Endothelial cell of umbilical vein (primary cell): Measurements from ENCODE around the gene IFNL3. TPM values are rescaled to one million over a fixed set of nuclear protein-coding genes. Genes with fewer than 3 reads are reported as not detected.

Experiments used
- BruUV-seq: library from RNA; stranded (reverse); fragments of 400-500 nt; replicated peaks from 2 replicates; lab custom pipeline; 2021; lab: Mats Ljungman, UMichigan
- CTCF ChIA-PET: fragments of 300-600, 350-600 bp; sonication (Branson Sonifier 250); formaldehyde crosslinking; loops from one replicate; lab custom pipeline; 2021; ENCODE audit warnings: antibody characterized with exemption, inconsistent platforms; lab: Charles Lee
- POLR2A ChIA-PET: fragments of 300-600, 350-600 bp; sonication (Branson Sonifier 250); formaldehyde crosslinking; loops from one replicate; lab custom pipeline; 2021; ENCODE audit warnings: antibody characterized with exemption, inconsistent platforms; lab: Charles Lee
- DNase-seq: peaks from one replicate; pipeline ENCODE4 v3.0.0-alpha.2; 2011; ENCODE audit warnings: low read depth, low spot score
- FAIRE-seq: peaks from 2 replicates; lab custom pipeline; 2011; peaks lifted over from hg19 to GRCh38; lab: Jason Lieb, UNC
- H2AFZ ChIP-seq: 2 replicates; pipeline ENCODE4 v1.6.0; 2012; ENCODE audit warnings: low read depth, low read length, control low read depth, inconsistent platforms
- H3K27ac ChIP-seq: 2 replicates; pipeline ENCODE4 v1.5.1; 2011; ENCODE audit warnings: low read depth, mild to moderate bottlenecking, control low read depth, low read length, moderate library complexity; ENCODE audit not compliant: insufficient read depth
- H3K27me3 ChIP-seq, 2 experiments: 2 replicates each; pipeline versions ENCODE4 v1.6.0 to v1.6.1; 2011; ENCODE audit warnings: low read length in 2 of 2, mixed read lengths in 1 of 2; ENCODE audit not compliant: control insufficient read depth in 2 of 2, insufficient read depth in 2 of 2
- H3K36me3 ChIP-seq, 2 experiments: 2 replicates in 1 of 2; 3 replicates in 1 of 2; pipeline ENCODE4 v1.5.1; 2011; ENCODE audit warnings: low read length in 2 of 2, mild to moderate bottlenecking in 1 of 2, moderate library complexity in 1 of 2; ENCODE audit not compliant: control insufficient read depth in 2 of 2, insufficient read depth in 2 of 2; ENCODE audit errors: extremely low read depth in 1 of 2
- H3K4me1 ChIP-seq: 3 replicates; pipeline ENCODE4 v1.5.1; 2011; ENCODE audit warnings: mild to moderate bottlenecking, low read length; ENCODE audit not compliant: control insufficient read depth, insufficient read depth; ENCODE audit errors: extremely low read depth
- H3K4me2 ChIP-seq: 2 replicates; pipeline ENCODE4 v1.6.1; 2011; ENCODE audit warnings: low read length, control low read depth, mixed read lengths; ENCODE audit not compliant: insufficient read depth
- H3K4me3 ChIP-seq, 3 experiments: fragments of 200-600 bp in 1 of 3; sonication (generic), shearing (Covaris generic) in 1 of 3; replicated peaks in 1 of 3; 2 replicates each; pipeline ENCODE4 v1.5.1; 2011 to 2016; ENCODE audit warnings: control low read depth in 3 of 3, low read length in 3 of 3, mild to moderate bottlenecking in 2 of 3, inconsistent platforms in 1 of 3, low read depth in 1 of 3, moderate library complexity in 1 of 3; ENCODE audit not compliant: insufficient read depth in 1 of 3
- H3K79me2 ChIP-seq: 2 replicates; pipeline ENCODE4 v1.6.0; 2012; ENCODE audit warnings: low read length, inconsistent platforms; ENCODE audit not compliant: control insufficient read depth, insufficient read depth
- H3K9ac ChIP-seq: replicated peaks from 2 replicates; pipeline ENCODE3; 2011; ENCODE audit warnings: low read length, control low read depth; ENCODE audit not compliant: insufficient read depth; ENCODE audit errors: extremely low read depth
- H3K9me1 ChIP-seq: replicated peaks from 3 replicates; pipeline ENCODE4 v1.6.0; 2011; ENCODE audit warnings: mild to moderate bottlenecking, low read length; ENCODE audit not compliant: control insufficient read depth, insufficient read depth; ENCODE audit errors: extremely low read depth
- H3K9me3 ChIP-seq: replicated peaks from 2 replicates; pipeline ENCODE4 v1.5.1; 2012; ENCODE audit warnings: low read length, inconsistent platforms; ENCODE audit not compliant: control insufficient read depth, insufficient read depth
- H4K20me1 ChIP-seq: replicated peaks from 2 replicates; pipeline ENCODE3; 2011; ENCODE audit warnings: mild to moderate bottlenecking, low read length; ENCODE audit not compliant: control insufficient read depth, insufficient read depth; ENCODE audit errors: extremely low read depth
- EZH2 ChIP-seq: IDR thresholded peaks from 2 replicates; pipeline ENCODE4 v1.6.1; 2012; ENCODE audit warnings: borderline replicate concordance, low read depth, mild to moderate bottlenecking, moderate library complexity, low read length, inconsistent platforms; ENCODE audit not compliant: severe bottlenecking
- FOS ChIP-seq: IDR thresholded peaks from 2 replicates; pipeline ENCODE4 v1.6.1; 2011; ENCODE audit warnings: mild to moderate bottlenecking, low read length, moderate library complexity, borderline replicate concordance; ENCODE audit not compliant: insufficient read depth
- GATA2 ChIP-seq: IDR thresholded peaks from 2 replicates; pipeline ENCODE4 v1.7.0; 2011; ENCODE audit warnings: low read depth, mild to moderate bottlenecking, moderate library complexity, mixed read lengths, low read length; ENCODE audit not compliant: insufficient read length, insufficient read depth
- JUN ChIP-seq: IDR thresholded peaks from 2 replicates; pipeline ENCODE4 v1.6.1; 2011; ENCODE audit warnings: borderline replicate concordance, low read depth; ENCODE audit not compliant: insufficient read length, insufficient read depth
- MYC ChIP-seq: IDR thresholded peaks from one replicate; pipeline ENCODE4 v1.6.1; 2011; ENCODE audit warnings: mild to moderate bottlenecking, low read depth, low read length
- POLR2A ChIP-seq: IDR thresholded peaks from 2 replicates; pipeline ENCODE4 v1.6.1; 2012; ENCODE audit warnings: low read depth, mild to moderate bottlenecking, control low read depth, low read length
- POLR2AphosphoS5 ChIP-seq: IDR thresholded peaks from 2 replicates; pipeline ENCODE4 v1.6.1; 2012; ENCODE audit warnings: low read depth, mild to moderate bottlenecking, control low read depth, low read length, moderate library complexity; ENCODE audit not compliant: insufficient read depth
- dilution Hi-C: fragments of 300-500 bp; cut with MboI; formaldehyde crosslinking; loops from one replicate; pipeline ENCODE4 v1.15.0; 2019; ENCODE audit warnings: low sequenced_read_pairs; ENCODE audit not compliant: extremely low pct_ligation_motif_present
- intact Hi-C: fragments of 100-400 bp; cut with micrococcal nuclease; formaldehyde crosslinking; loops from one replicate; pipeline ENCODE4 v1.10.0; 2022
- polyA plus RNA-seq, 4 experiments: library from polyadenylated mRNA; depleted of rRNA in 3 of 4; stranded (reverse) in 3 of 4; unstranded in 1 of 4; fragments of >200 nt; gene quantifications; 2 replicates each; pipeline versions ENCODE4 v1.2.1 to v1.2.3, GENCODE V29; 2011 to 2012; ENCODE audit warnings: missing spikeins in 1 of 4
- total RNA-seq: library from RNA; stranded (reverse); gene quantifications from 2 replicates; pipeline ENCODE4 v1.2.3, GENCODE V29; 2021
- TF ChIP-seq, protein P1 (sequence below): IDR thresholded peaks from 2 replicates; pipeline ENCODE4 v1.6.1; 2011; ENCODE audit not compliant: insufficient read depth, insufficient read length
- TF ChIP-seq, protein P2 (sequence below), 2 donors: IDR thresholded peaks; 1 replicate in 1 of 2; 2 replicates in 1 of 2; pipeline ENCODE4 v1.5.1; 2011; ENCODE audit warnings: low read length in 2 of 2, mild to moderate bottlenecking in 2 of 2, moderate library complexity in 2 of 2, control low read depth in 1 of 2, inconsistent platforms in 1 of 2, low read depth in 1 of 2; ENCODE audit not compliant: insufficient read depth in 1 of 2; ENCODE audit errors: extremely low read depth in 1 of 2

Gene IFNL3
- total and polyA plus RNA-seq, 2 donors (not counting 3 experiments of a cell fraction or from before 2014, with no cell fraction given) = not detected

DNA sequence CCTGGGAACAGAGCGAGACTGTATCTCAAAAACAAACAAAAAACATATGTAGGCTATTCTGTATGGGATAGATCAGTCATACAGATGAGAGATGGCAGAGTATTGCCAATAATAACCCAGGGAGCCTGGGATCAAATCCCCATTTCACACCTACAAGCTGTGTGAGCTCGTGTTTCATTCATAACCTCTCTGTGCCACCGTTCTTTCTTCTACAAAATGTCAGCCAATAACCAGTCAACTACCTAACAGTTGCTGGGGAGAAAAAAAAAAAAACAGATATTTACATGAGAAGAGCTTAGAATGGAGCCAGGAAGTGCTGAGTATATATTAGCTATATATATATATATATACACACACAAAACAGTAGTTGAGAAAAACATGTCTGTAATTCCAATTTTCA is 16.9 kb upstream of the IFNL3 start:
- H3K27me3 ChIP-seq = peaks cover 29 to 42% of the 10 kb centered on the region in 2 experiments
- H3K27ac ChIP-seq = no peak overlapping the region
- H3K36me3 ChIP-seq = no peaks in the 10 kb centered on the region
- no peak overlapping the region for H2AFZ ChIP-seq
- TF ChIP-seq EZH2 = no peak
- no peak for TF ChIP-seq FOS
- no peak for TF ChIP-seq POLR2AphosphoS5
- TF ChIP-seq MYC = no peak
- TF ChIP-seq GATA2 = no peak
- TF ChIP-seq, protein P1, sequence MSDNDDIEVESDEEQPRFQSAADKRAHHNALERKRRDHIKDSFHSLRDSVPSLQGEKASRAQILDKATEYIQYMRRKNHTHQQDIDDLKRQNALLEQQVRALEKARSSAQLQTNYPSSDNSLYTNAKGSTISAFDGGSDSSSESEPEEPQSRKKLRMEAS = no peak
- TF ChIP-seq, protein P2, sequence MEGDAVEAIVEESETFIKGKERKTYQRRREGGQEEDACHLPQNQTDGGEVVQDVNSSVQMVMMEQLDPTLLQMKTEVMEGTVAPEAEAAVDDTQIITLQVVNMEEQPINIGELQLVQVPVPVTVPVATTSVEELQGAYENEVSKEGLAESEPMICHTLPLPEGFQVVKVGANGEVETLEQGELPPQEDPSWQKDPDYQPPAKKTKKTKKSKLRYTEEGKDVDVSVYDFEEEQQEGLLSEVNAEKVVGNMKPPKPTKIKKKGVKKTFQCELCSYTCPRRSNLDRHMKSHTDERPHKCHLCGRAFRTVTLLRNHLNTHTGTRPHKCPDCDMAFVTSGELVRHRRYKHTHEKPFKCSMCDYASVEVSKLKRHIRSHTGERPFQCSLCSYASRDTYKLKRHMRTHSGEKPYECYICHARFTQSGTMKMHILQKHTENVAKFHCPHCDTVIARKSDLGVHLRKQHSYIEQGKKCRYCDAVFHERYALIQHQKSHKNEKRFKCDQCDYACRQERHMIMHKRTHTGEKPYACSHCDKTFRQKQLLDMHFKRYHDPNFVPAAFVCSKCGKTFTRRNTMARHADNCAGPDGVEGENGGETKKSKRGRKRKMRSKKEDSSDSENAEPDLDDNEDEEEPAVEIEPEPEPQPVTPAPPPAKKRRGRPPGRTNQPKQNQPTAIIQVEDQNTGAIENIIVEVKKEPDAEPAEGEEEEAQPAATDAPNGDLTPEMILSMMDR (IDR thresholded peaks at IDR 0.05; ENCODE audit: extremely low read depth in 1 of 2, insufficient read depth in 1 of 2, low read depth in 1 of 2, low read length in 2 of 2) = no peak
- TF ChIP-seq JUN = no peak
- no peak for TF ChIP-seq POLR2A
- dilution Hi-C loops (no loop called here), intact Hi-C loops (no loop called here)
- H3K79me2 ChIP-seq = no peaks in the 10 kb centered on the region
- no peak overlapping the region for H3K9ac ChIP-seq
- no TSS peak for BruUV-seq
- H3K4me2 ChIP-seq = no peak overlapping the region
- no peak overlapping the region for H3K4me3 ChIP-seq
- CTCF ChIA-PET = interaction anchor here (0.7 to 1.3 kb wide), 4 partner anchors 8 to 66 kb away, joined by 3 to 4 read pairs (median 3); partner anchors contain the start of gene IFNL4
- no peaks in the 10 kb centered on the region for H4K20me1 ChIP-seq
- no peaks in the 10 kb centered on the region for H3K9me3 ChIP-seq
- no peak for FAIRE-seq
- no peaks in the 10 kb centered on the region for H3K9me1 ChIP-seq
- H3K4me1 ChIP-seq = no peaks in the 10 kb centered on the region
- POLR2A ChIA-PET = no interaction called here
- no peak for DNase-seq
